ENCODE data around the gene NUDT14. TPM values are rescaled to one million over a fixed set of nuclear protein-coding genes. Genes with fewer than 3 reads are reported as not detected.

The NUDT14 gene
- total RNA-seq, 1 experiment from 2014 or later, result 37.0 TPM

- H3K36me3 ChIP-seq (ENCODE audit: low read depth), result no peaks in the 10 kb centered on the region; the same call in 1 of the 2 replicates
- BruUV-seq (replicated peaks), result no TSS peak
- no peak overlapping the region for H3K27ac ChIP-seq
- H3K4me2 ChIP-seq, result no peak overlapping the region
- no peak for TF ChIP-seq EZH2 (IDR thresholded peaks at IDR 0.05; ENCODE audit: low read depth)
- TF ChIP-seq CTCF (conservative IDR thresholded peaks at IDR 0.05), result no peak
- DNase-seq, result no peak
- intact Hi-C loops (cut with micrococcal nuclease; ENCODE audit: unreplicated experiment), result no loop called here
- no peak overlapping the region for H3K4me3 ChIP-seq
- H4K20me1 ChIP-seq (ENCODE audit: insufficient read depth), result no peaks in the 10 kb centered on the region
- no peak overlapping the region for H2AFZ ChIP-seq
- no peaks in the 10 kb centered on the region for H3K9me2 ChIP-seq (ENCODE audit: insufficient read depth)
- ChIA-PET POLR2A (ENCODE audit: unreplicated experiment) (no interaction called here), CTCF (no interaction called here)
- peaks cover 4% of the 10 kb centered on the region; the same call in 1 of the 2 replicates for H3F3A ChIP-seq (ENCODE audit: insufficient read depth, low read depth)
- no peaks in the 10 kb centered on the region for H3K27me3 ChIP-seq (ENCODE audit: insufficient read depth, low read depth)
- no peaks in the 10 kb centered on the region for H3K4me1 ChIP-seq (replicated peaks; ENCODE audit: insufficient read depth)
- no peaks in the 10 kb centered on the region; the same call in 1 of the 2 replicates for H3K9me3 ChIP-seq (ENCODE audit: insufficient read depth, low read depth)
- no peaks in the 10 kb centered on the region for H3K79me2 ChIP-seq (ENCODE audit: low read depth)
These were observed 43.6 kb downstream of the NUDT14 start for GRCh38 chr14:105137481-105138020.

- no peaks in the 10 kb centered on the region for H3K79me2 ChIP-seq (ENCODE audit: low read depth)
- peaks cover 3% of the 10 kb centered on the region for H3K9me3 ChIP-seq (ENCODE audit: insufficient read depth, low read depth)
- H4K20me1 ChIP-seq (ENCODE audit: insufficient read depth), result no peaks in the 10 kb centered on the region
- H3K4me1 ChIP-seq (replicated peaks; ENCODE audit: insufficient read depth), result no peaks in the 10 kb centered on the region
- BruUV-seq (replicated peaks), result no TSS peak
- ChIA-PET POLR2A (ENCODE audit: unreplicated experiment) (no interaction called here), CTCF (no interaction called here)
- TF ChIP-seq CTCF (conservative IDR thresholded peaks at IDR 0.05) (no peak), EZH2 (IDR thresholded peaks at IDR 0.05; ENCODE audit: low read depth) (no peak)
- no peaks in the 10 kb centered on the region; the same call in 1 of the 2 replicates for H3K36me3 ChIP-seq (ENCODE audit: low read depth)
- H3F3A ChIP-seq (ENCODE audit: insufficient read depth, low read depth), result peaks cover 4% of the 10 kb centered on the region; the same call in 1 of the 2 replicates
- no peak overlapping the region for H3K4me3 ChIP-seq
- H3K4me2 ChIP-seq, result no peak overlapping the region
- intact Hi-C loops (cut with micrococcal nuclease; ENCODE audit: unreplicated experiment), result no loop called here
- H3K27me3 ChIP-seq (ENCODE audit: insufficient read depth, low read depth), result no peaks in the 10 kb centered on the region
- H3K9me2 ChIP-seq (ENCODE audit: insufficient read depth), result no peaks in the 10 kb centered on the region
- DNase-seq, result no peak
- H3K27ac ChIP-seq, result no peak overlapping the region
- no peak overlapping the region for H2AFZ ChIP-seq
These were observed 44.5 kb downstream of the NUDT14 start for GRCh38 chr14:105136401-105137322.

GRCh38 chr14:105135700-105136395, 45.3 kb downstream of the NUDT14 start:
- H3F3A ChIP-seq (ENCODE audit: insufficient read depth, low read depth), result peaks cover 4% of the 10 kb centered on the region; the same call in 1 of the 2 replicates
- H3K27me3 ChIP-seq (ENCODE audit: insufficient read depth, low read depth), result no peaks in the 10 kb centered on the region
- TF ChIP-seq EZH2 (IDR thresholded peaks at IDR 0.05; ENCODE audit: low read depth), result no peak
- no peak for TF ChIP-seq CTCF (conservative IDR thresholded peaks at IDR 0.05)
- H2AFZ ChIP-seq, result no peak overlapping the region
- intact Hi-C loops (cut with micrococcal nuclease; ENCODE audit: unreplicated experiment), result no loop called here
- H3K4me2 ChIP-seq, result no peak overlapping the region
- H4K20me1 ChIP-seq (ENCODE audit: insufficient read depth), result no peaks in the 10 kb centered on the region
- no TSS peak for BruUV-seq (replicated peaks)
- no peaks in the 10 kb centered on the region for H3K4me1 ChIP-seq (replicated peaks; ENCODE audit: insufficient read depth)
- DNase-seq, result no peak
- no peak overlapping the region for H3K27ac ChIP-seq
- H3K9me3 ChIP-seq (ENCODE audit: insufficient read depth, low read depth), result peaks cover 10% of the 10 kb centered on the region
- POLR2A ChIA-PET (ENCODE audit: unreplicated experiment), result no interaction called here
- no peak overlapping the region for H3K4me3 ChIP-seq
- CTCF ChIA-PET, result no interaction called here
- H3K9me2 ChIP-seq (ENCODE audit: insufficient read depth), result no peaks in the 10 kb centered on the region
- H3K36me3 ChIP-seq (ENCODE audit: low read depth), result no peaks in the 10 kb centered on the region; the same call in 1 of the 2 replicates
- no peaks in the 10 kb centered on the region for H3K79me2 ChIP-seq (ENCODE audit: low read depth)
